Activated CD4-positive, alpha-beta memory T cell treated with anti-CD3 and anti-CD28 coated beads, Interleukin-2, amount 10 ng/mL, durations not matched to agents 7 days and 5 days (primary cell): ENCODE data around the gene LCLAT1. TPM values are rescaled to one million over a fixed set of nuclear protein-coding genes. Genes with fewer than 3 reads are reported as not detected.

Experiments used
- CTCF ChIA-PET: fragments of 350-600 bp; sonication (Branson Sonifier 250); formaldehyde crosslinking; loops from one replicate; lab custom pipeline; 2021; ENCODE audit warnings: antibody characterized with exemption, inconsistent platforms; lab: Charles Lee
- POLR2A ChIA-PET: fragments of 350-600 bp; sonication (Branson Sonifier 250); formaldehyde crosslinking; loops from one replicate; lab custom pipeline; 2021; ENCODE audit warnings: antibody characterized with exemption; lab: Charles Lee
- DNase-seq: peaks from one replicate; pipeline ENCODE4 v3.0.0-alpha.2; 2020
- H3K27ac Mint-ChIP-seq: one replicate; pipeline ENCODE4 v1.8.0; 2021; ENCODE audit warnings: mild to moderate bottlenecking, mixed read lengths
- H3K27me3 Mint-ChIP-seq: one replicate; pipeline ENCODE4 v1.8.0; 2021; ENCODE audit warnings: mixed read lengths
- H3K36me3 Mint-ChIP-seq: one replicate; pipeline ENCODE4 v1.8.0; 2021; ENCODE audit warnings: low read depth, mixed read lengths
- H3K4me1 Mint-ChIP-seq: one replicate; pipeline ENCODE4 v1.8.0; 2021; ENCODE audit warnings: mixed read lengths
- H3K4me3 Mint-ChIP-seq: one replicate; pipeline ENCODE4 v1.8.0; 2021; ENCODE audit warnings: mild to moderate bottlenecking, mixed read lengths
- H3K9me3 Mint-ChIP-seq: one replicate; pipeline ENCODE4 v1.8.0; 2021; ENCODE audit warnings: mixed read lengths
- total RNA-seq, 2 experiments: library from RNA; stranded (reverse); gene quantifications; one replicate each; pipeline ENCODE4 v1.2.3, GENCODE V29; 2021

LCLAT1 gene
- total RNA-seq, 2 experiments from 2014 or later = 17.0 to 17.6 TPM

- peaks cover 6% of the 10 kb centered on the region for H3K36me3 Mint-ChIP-seq
- CTCF ChIA-PET = interaction anchor here (1.2 kb wide), 1 partner anchor 65 kb away, joined by 3 read pairs; no protein-coding TSS in a partner anchor
- no peaks in the 10 kb centered on the region for H3K27me3 Mint-ChIP-seq
- H3K27ac Mint-ChIP-seq = no peak overlapping the region
- peaks cover 7% of the 10 kb centered on the region for H3K4me1 Mint-ChIP-seq
- POLR2A ChIA-PET = no interaction called here
- no peaks in the 10 kb centered on the region for H3K9me3 Mint-ChIP-seq
- no peak for DNase-seq
- H3K4me3 Mint-ChIP-seq = no peak overlapping the region
Observed at GRCh38 chr2:30569946-30570345, 122.9 kb downstream of the LCLAT1 start.

DNA sequence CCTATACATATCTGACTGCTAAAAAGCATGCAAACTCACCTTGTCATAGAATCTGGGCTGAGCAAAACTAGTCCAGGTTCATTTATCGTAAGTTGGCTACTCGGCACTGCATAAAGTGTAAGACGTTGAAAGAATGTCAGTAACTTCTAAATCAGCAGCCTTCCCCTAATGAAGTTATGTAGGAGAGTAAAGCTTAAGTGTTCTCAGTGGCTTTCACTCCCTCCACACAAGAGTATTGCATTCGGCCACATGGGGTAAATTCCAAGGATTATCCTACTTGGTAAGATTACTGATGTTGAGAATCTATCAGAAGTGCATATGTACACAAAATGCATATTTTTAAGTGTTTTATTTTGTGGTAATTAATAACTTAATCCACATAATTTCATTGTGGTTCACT is 130.1 kb downstream of the LCLAT1 start:
- POLR2A ChIA-PET = no interaction called here
- no peaks in the 10 kb centered on the region for H3K36me3 Mint-ChIP-seq
- no peak overlapping the region for H3K4me3 Mint-ChIP-seq
- CTCF ChIA-PET = interaction anchor here (1.3 kb wide), 1 partner anchor 412 kb away, joined by 4 read pairs; no protein-coding TSS in a partner anchor
- no peaks in the 10 kb centered on the region for H3K4me1 Mint-ChIP-seq
- no peaks in the 10 kb centered on the region for H3K27me3 Mint-ChIP-seq
- no peak for DNase-seq
- H3K9me3 Mint-ChIP-seq = no peaks in the 10 kb centered on the region
- H3K27ac Mint-ChIP-seq = no peak overlapping the region

DNA sequence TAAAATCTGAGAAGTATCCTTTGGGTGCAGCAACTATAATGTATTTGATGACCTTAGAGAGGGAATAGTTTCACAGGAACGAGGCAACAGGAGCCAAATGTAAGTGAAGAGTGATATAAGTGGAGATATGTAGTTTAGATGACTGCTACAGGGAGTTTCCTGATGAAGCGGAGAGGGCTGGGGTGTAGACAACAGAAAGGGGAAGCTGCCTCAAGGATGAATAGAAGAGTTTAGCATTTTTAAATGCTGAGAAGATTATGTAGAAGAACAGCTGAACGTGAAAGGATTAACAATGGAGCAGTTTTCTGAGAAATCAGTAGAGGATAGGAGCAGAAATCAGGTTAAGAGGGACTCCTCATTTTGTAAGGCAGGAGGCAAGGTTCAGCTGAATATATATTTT is 133.3 kb downstream of the LCLAT1 start:
- H3K27me3 Mint-ChIP-seq = no peaks in the 10 kb centered on the region
- no peak overlapping the region for H3K4me3 Mint-ChIP-seq
- H3K36me3 Mint-ChIP-seq = peaks cover 5% of the 10 kb centered on the region
- ChIA-PET CTCF (interaction anchor here (1.8 kb wide), 1 partner anchor 21 kb away, joined by 4 read pairs; no protein-coding TSS in a partner anchor), POLR2A (no interaction called here)
- no peak for DNase-seq
- H3K27ac Mint-ChIP-seq = no peak overlapping the region
- no peaks in the 10 kb centered on the region for H3K4me1 Mint-ChIP-seq
- H3K9me3 Mint-ChIP-seq = no peaks in the 10 kb centered on the region

GRCh38 chr2:30582521-30582920 is 135.5 kb downstream of the LCLAT1 start:
- peaks cover 8% of the 10 kb centered on the region for H3K36me3 Mint-ChIP-seq
- H3K9me3 Mint-ChIP-seq = no peaks in the 10 kb centered on the region
- no peaks in the 10 kb centered on the region for H3K27me3 Mint-ChIP-seq
- H3K4me1 Mint-ChIP-seq = no peaks in the 10 kb centered on the region
- CTCF ChIA-PET = interaction anchor here (0.7 kb wide), 1 partner anchor 85 kb away, joined by 3 read pairs; no protein-coding TSS in a partner anchor
- H3K27ac Mint-ChIP-seq = no peak overlapping the region
- POLR2A ChIA-PET = no interaction called here
- no peak for DNase-seq
- no peak overlapping the region for H3K4me3 Mint-ChIP-seq

DNA sequence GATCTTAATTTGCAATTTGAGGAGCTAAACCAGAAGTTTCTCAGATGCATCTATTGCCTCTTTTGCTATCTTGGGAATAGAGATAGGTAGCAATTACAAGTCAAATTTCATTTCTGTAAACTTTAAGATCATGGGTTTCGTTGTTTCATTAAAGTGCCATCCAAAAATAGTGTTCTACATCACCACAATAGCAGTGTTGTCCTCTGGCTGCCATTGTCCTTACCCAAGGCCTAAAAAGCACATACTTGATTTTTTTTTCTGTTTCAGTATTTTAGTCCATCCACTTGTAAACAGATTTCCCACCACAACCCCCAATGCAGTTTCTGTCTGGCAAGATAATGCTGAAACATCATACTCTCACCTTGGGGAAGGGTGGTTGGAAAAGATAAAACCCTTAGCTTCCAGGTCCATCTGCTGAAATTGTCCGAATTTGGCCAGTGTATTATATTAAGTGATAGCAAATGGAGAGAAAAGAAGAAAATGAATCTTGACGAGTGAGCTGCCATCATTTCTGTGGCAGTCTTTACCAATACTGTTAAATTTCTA is 136.2 kb downstream of the LCLAT1 start:
- Mint-ChIP-seq H3K27ac (no peak overlapping the region), H3K4me1 (no peaks in the 10 kb centered on the region), H3K27me3 (no peaks in the 10 kb centered on the region), H3K36me3 (peaks cover 8% of the 10 kb centered on the region), H3K9me3 (no peaks in the 10 kb centered on the region), H3K4me3 (no peak overlapping the region)
- no peak for DNase-seq
- POLR2A ChIA-PET = no interaction called here
- CTCF ChIA-PET = no interaction called here

DNA sequence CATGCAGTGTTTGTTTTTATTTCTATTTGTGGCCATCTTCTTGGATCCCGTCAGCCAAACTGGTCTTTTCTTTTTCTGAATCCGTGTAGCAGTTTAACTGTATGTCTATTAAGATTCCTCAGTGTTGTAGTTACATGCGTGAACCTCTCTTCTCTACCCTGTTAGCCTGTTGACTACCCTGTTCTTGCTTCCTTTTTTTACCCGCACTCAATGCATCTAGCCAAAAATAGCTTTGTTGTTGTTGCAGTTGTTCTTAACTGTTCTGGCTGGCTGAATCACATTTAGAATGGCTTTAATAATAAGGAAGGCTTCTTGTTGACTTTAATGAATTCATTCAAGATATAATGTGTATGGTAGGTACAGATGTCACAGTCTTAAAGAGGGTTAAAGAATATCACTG is 137.1 kb downstream of the LCLAT1 start:
- Mint-ChIP-seq H3K4me3 (no peak overlapping the region), H3K9me3 (no peaks in the 10 kb centered on the region), H3K36me3 (peaks cover 8% of the 10 kb centered on the region), H3K4me1 (no peaks in the 10 kb centered on the region), H3K27ac (no peak overlapping the region), H3K27me3 (no peaks in the 10 kb centered on the region)
- POLR2A ChIA-PET = no interaction called here
- CTCF ChIA-PET = no interaction called here
- DNase-seq = no peak

DNA sequence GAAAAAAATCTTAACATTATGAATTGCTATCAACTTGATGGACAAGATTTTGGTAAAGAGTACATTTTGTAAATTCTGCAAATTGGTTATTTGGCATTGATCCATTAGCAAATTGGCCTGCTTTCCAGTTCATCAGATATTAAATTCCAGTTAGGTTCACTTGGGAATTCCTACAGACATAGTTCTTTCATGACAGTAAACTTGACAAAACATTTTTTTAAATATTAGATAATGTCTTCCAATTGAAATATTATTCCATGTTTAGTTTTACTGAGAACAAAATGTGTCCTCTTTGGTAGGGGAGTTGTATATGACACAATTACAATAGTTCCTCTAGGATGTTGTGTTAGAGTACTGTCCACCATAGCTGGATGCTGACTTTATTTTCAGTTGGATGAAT is 141.9 kb downstream of the LCLAT1 start:
- ChIA-PET POLR2A (no interaction called here), CTCF (no interaction called here)
- Mint-ChIP-seq H3K4me3 (no peak overlapping the region), H3K36me3 (peaks cover 8% of the 10 kb centered on the region), H3K27ac (no peak overlapping the region), H3K27me3 (no peaks in the 10 kb centered on the region), H3K4me1 (no peaks in the 10 kb centered on the region), H3K9me3 (no peaks in the 10 kb centered on the region)
- no peak for DNase-seq

- DNase-seq = no peak
- POLR2A ChIA-PET = no interaction called here
- peaks cover 2% of the 10 kb centered on the region for H3K36me3 Mint-ChIP-seq
- H3K9me3 Mint-ChIP-seq = no peaks in the 10 kb centered on the region
- no peak overlapping the region for H3K27ac Mint-ChIP-seq
- no peaks in the 10 kb centered on the region for H3K4me1 Mint-ChIP-seq
- no peak overlapping the region for H3K4me3 Mint-ChIP-seq
- CTCF ChIA-PET = interaction anchor here (0.9 kb wide), 1 partner anchor 121 kb away, joined by 3 read pairs; no protein-coding TSS in a partner anchor
- H3K27me3 Mint-ChIP-seq = no peaks in the 10 kb centered on the region
Observed at GRCh38 chr2:30590407-30590806, 143.4 kb downstream of the LCLAT1 start.

- Mint-ChIP-seq H3K36me3 (no peaks in the 10 kb centered on the region), H3K4me1 (no peaks in the 10 kb centered on the region), H3K9me3 (no peaks in the 10 kb centered on the region), H3K27ac (no peak overlapping the region), H3K4me3 (no peak overlapping the region), H3K27me3 (no peaks in the 10 kb centered on the region)
- POLR2A ChIA-PET = no interaction called here
- CTCF ChIA-PET = interaction anchor here (0.9 kb wide), 2 partner anchors 120 to 426 kb away, joined by 3 read pairs; no protein-coding TSS in a partner anchor
- DNase-seq = no peak
Observed at GRCh38 chr2:30591186-30591585, 144.1 kb downstream of the LCLAT1 start.

DNA sequence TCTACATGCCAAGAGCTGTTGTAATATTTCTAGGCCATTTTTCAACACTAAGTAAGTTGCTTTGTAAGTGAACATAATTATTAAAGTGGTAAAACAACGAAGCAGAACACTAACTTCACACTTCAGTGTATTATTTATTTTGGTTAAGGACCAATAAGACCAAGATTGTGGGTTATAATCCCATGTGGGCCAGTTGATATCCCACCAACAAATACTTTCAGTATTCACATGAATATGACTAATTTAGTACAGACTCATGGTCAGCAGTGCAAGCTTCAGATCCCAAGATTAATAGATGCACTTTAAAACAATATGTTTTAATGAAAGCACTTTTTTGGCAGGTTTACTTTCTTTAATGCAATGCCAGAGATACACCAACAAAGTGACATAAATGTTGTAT is 154.3 kb downstream of the LCLAT1 start:
- peaks cover 20% of the 10 kb centered on the region for H3K9me3 Mint-ChIP-seq
- CTCF ChIA-PET = interaction anchor here (0.6 to 1.6 kb wide), 2 partner anchors 20 to 400 kb away, joined by 4 read pairs; no protein-coding TSS in a partner anchor
- no peaks in the 10 kb centered on the region for H3K27me3 Mint-ChIP-seq
- no peak overlapping the region for H3K27ac Mint-ChIP-seq
- no peak for DNase-seq
- H3K4me1 Mint-ChIP-seq = no peaks in the 10 kb centered on the region
- H3K36me3 Mint-ChIP-seq = peaks cover 15% of the 10 kb centered on the region
- no peak overlapping the region for H3K4me3 Mint-ChIP-seq
- POLR2A ChIA-PET = no interaction called here

DNA sequence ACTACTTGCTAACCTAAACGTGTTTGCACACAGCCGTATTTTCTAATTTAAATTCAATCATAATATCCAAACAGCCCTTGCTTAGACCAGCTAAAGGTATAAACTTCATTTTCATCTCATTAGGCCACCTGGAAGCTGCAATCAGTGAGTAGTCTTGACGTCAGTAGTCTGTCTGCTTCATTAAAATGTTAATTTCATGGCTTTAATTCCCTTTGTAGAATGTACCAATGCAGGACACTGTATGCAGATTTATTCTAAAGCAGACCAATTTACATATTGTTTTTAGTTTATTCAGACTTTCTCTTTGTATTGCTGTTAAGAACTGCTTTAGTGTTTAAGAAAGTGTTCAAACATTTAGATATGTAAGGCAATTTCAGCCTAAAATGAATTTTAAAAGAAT is 158.2 kb downstream of the LCLAT1 start:
- Mint-ChIP-seq H3K27me3 (no peaks in the 10 kb centered on the region), H3K36me3 (peaks cover 1% of the 10 kb centered on the region), H3K4me1 (no peaks in the 10 kb centered on the region), H3K9me3 (peaks cover 1% of the 10 kb centered on the region), H3K4me3 (no peak overlapping the region), H3K27ac (no peak overlapping the region)
- CTCF ChIA-PET = no interaction called here
- no peak for DNase-seq
- POLR2A ChIA-PET = no interaction called here

DNA sequence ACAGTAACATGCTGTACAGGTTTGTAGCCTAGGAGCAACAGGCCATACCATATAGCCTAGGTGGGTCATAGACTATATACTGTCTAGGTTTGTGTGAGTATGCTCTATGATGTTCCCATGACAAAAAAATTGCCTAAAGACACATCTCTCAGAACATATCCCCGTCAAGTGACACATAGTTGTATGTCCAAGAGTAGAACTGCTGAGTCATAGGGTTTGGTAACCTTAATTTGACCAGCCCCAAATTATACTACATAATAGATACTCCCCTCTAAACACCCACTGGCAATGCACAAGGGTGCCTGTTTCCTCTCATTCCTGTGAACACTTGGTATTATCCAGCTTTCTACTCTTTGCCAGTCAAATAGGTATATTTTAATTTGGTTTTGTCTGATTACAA is 161.6 kb downstream of the LCLAT1 start:
- Mint-ChIP-seq H3K27ac (no peak overlapping the region), H3K4me3 (no peak overlapping the region), H3K27me3 (no peaks in the 10 kb centered on the region), H3K4me1 (no peaks in the 10 kb centered on the region), H3K9me3 (no peaks in the 10 kb centered on the region), H3K36me3 (no peaks in the 10 kb centered on the region)
- DNase-seq = no peak
- CTCF ChIA-PET = interaction anchor here (1.2 kb wide), 1 partner anchor 400 kb away, joined by 3 read pairs; no protein-coding TSS in a partner anchor
- POLR2A ChIA-PET = no interaction called here

DNA sequence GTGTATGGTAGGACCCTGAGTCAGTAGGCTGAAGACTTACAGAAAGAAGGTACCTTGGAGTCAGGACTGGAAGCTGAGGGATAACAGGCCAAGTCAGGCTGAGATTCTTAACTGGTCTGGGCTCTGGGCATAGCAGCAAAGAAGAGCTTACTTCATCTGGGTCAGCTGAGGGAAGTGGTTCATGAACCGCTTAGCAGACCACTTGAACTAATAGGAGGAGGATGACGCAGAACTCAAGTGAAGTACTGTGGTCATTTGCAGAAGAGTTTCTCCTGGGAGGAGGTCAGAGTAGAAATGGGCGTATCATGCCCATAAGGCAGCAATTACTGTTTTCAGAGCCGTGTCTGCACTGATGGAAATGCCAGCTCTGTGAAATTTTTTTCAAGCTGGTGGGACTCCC is 164.5 kb downstream of the LCLAT1 start:
- no peak overlapping the region for H3K4me3 Mint-ChIP-seq
- POLR2A ChIA-PET = no interaction called here
- no peak for DNase-seq

DNA sequence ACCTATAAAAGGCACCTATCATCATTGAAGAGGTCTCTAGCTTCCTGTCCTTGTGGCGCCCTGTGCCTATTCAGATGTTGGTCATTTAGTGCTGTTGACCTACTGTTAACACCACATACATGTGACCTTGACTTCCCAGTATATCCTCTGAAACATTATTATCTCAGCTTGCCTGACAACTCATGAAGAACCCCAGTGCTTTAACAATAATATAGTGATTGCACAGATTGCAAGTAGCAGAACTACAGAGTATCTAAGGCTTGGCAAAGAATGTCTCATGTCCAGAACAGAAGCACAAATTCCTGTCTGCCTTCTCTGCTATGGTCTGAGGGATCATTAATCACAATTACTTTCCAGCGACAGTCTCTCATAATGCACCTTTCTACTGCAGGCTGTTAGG is 165.3 kb downstream of the LCLAT1 start:
- H3K36me3 Mint-ChIP-seq = no peaks in the 10 kb centered on the region
- H3K27ac Mint-ChIP-seq = no peak overlapping the region
- CTCF ChIA-PET = no interaction called here
- H3K9me3 Mint-ChIP-seq = no peaks in the 10 kb centered on the region
- no peaks in the 10 kb centered on the region for H3K27me3 Mint-ChIP-seq
- no peak overlapping the region for H3K4me3 Mint-ChIP-seq
- POLR2A ChIA-PET = no interaction called here
- H3K4me1 Mint-ChIP-seq = no peaks in the 10 kb centered on the region
- DNase-seq = no peak

More for the DNA sequence above, 164.5 kb downstream of the LCLAT1 start:
- H3K9me3 Mint-ChIP-seq = no peaks in the 10 kb centered on the region
- no peaks in the 10 kb centered on the region for H3K4me1 Mint-ChIP-seq
- no peak overlapping the region for H3K27ac Mint-ChIP-seq
- H3K36me3 Mint-ChIP-seq = no peaks in the 10 kb centered on the region
- no peaks in the 10 kb centered on the region for H3K27me3 Mint-ChIP-seq
- CTCF ChIA-PET = no interaction called here
